Activated B cell treated with CpG ODN at 0.5 μM for 24 hours (primary cell): ENCODE results near the gene SREBF2. TPM values are rescaled to one million over a fixed set of nuclear protein-coding genes. Genes with fewer than 3 reads are reported as not detected.

Experiments
- ATAC-seq: fragments of 200-7000 bp; cut with Tn5 transposase; one replicate; pipeline ENCODE4 v1.10.0; 2021; ENCODE audit warnings: low read depth, mild to moderate bottlenecking, moderate library complexity
- CTCF ChIA-PET: fragments of 350-600 bp; sonication (Branson Sonifier 250); formaldehyde crosslinking; loops from one replicate; lab custom pipeline; 2021; ENCODE audit warnings: antibody characterized with exemption; lab: Charles Lee
- POLR2A ChIA-PET: fragments of 350-600 bp; sonication (Branson Sonifier 250); formaldehyde crosslinking; loops from one replicate; lab custom pipeline; 2021; ENCODE audit warnings: antibody characterized with exemption; lab: Charles Lee
- DNase-seq: peaks from one replicate; pipeline ENCODE4 v3.0.0; 2022
- H3K27ac Mint-ChIP-seq: one replicate; pipeline ENCODE4 v1.8.0; 2020; ENCODE audit warnings: mixed read lengths
- H3K27me3 Mint-ChIP-seq: one replicate; pipeline ENCODE4 v1.8.0; 2021; ENCODE audit warnings: mixed read lengths
- H3K36me3 Mint-ChIP-seq: one replicate; pipeline ENCODE4 v1.8.0; 2021; ENCODE audit warnings: low read depth, mixed read lengths
- H3K4me1 Mint-ChIP-seq: one replicate; pipeline ENCODE4 v1.8.0; 2021; ENCODE audit warnings: mixed read lengths
- H3K4me3 Mint-ChIP-seq: one replicate; pipeline ENCODE4 v1.8.0; 2020; ENCODE audit warnings: mild to moderate bottlenecking, mixed read lengths
- H3K9me3 Mint-ChIP-seq: one replicate; pipeline ENCODE4 v1.8.0; 2020; ENCODE audit warnings: mixed read lengths
- intact Hi-C: fragments of 100-400 bp; cut with micrococcal nuclease; formaldehyde crosslinking; loops from one replicate; pipeline ENCODE4 v1.15.1; 2024
- total RNA-seq: library from RNA; stranded (reverse); gene quantifications from 2 replicates; pipeline ENCODE4 v1.2.3, GENCODE V29; 2022
- TF ChIP-seq, protein P1 (sequence below): fragments of 200-600 bp; IDR thresholded peaks from one replicate; pipeline ENCODE4 v1.8.0; 2022; ENCODE audit warnings: antibody characterized with exemption, mild to moderate bottlenecking

Gene SREBF2
- total RNA-seq, 1 donor from 2014 or later = 307 TPM

- Mint-ChIP-seq H3K4me1 (peaks cover 56% of the 10 kb centered on the region), H3K4me3 (no peak overlapping the region), H3K27me3 (no peaks in the 10 kb centered on the region), H3K9me3 (no peaks in the 10 kb centered on the region), H3K27ac (no peak overlapping the region), H3K36me3 (no peaks in the 10 kb centered on the region)
- ChIA-PET POLR2A (interaction anchor here (0.9 to 1.5 kb wide), 8 partner anchors 9 to 255 kb away, joined by 3 to 5 read pairs (median 3); partner anchors contain the start of genes NDUFA6 and WBP2NL), CTCF (interaction anchor here (0.6 to 1.2 kb wide), 6 partner anchors 12 to 492 kb away, joined by 3 to 8 read pairs (median 3); no protein-coding TSS in a partner anchor)
- DNase-seq = no peak
- intact Hi-C loops = no loop called here
- TF ChIP-seq, protein P1, sequence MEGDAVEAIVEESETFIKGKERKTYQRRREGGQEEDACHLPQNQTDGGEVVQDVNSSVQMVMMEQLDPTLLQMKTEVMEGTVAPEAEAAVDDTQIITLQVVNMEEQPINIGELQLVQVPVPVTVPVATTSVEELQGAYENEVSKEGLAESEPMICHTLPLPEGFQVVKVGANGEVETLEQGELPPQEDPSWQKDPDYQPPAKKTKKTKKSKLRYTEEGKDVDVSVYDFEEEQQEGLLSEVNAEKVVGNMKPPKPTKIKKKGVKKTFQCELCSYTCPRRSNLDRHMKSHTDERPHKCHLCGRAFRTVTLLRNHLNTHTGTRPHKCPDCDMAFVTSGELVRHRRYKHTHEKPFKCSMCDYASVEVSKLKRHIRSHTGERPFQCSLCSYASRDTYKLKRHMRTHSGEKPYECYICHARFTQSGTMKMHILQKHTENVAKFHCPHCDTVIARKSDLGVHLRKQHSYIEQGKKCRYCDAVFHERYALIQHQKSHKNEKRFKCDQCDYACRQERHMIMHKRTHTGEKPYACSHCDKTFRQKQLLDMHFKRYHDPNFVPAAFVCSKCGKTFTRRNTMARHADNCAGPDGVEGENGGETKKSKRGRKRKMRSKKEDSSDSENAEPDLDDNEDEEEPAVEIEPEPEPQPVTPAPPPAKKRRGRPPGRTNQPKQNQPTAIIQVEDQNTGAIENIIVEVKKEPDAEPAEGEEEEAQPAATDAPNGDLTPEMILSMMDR = no peak
- no peak for ATAC-seq
These were observed 119.8 kb downstream of the SREBF2 start for GRCh38 chr22:41952713-41953112.

Other genes starting within 250 kb of the SREBF2 start
- 13.0 and 15.1 TPM in 2 replicates for gene PMM1, start 243.3 kb upstream of the SREBF2 start, total RNA-seq
- 42.5 and 49.5 TPM in 2 replicates for gene DESI1, start 212.1 kb upstream of the SREBF2 start, total RNA-seq
- gene XRCC6, start 211.8 kb upstream of the SREBF2 start, total RNA-seq = 297 and 319 TPM in 2 replicates
- 157 and 165 TPM in 2 replicates for gene SNU13, start 144.2 kb upstream of the SREBF2 start, total RNA-seq
- 28.9 and 31.3 TPM in 2 replicates for gene MEI1, start 133.6 kb upstream of the SREBF2 start, total RNA-seq
- 9.2 and 13.2 TPM in 2 replicates for gene CCDC134, start 32.4 kb upstream of the SREBF2 start, total RNA-seq
- gene SHISA8, start 82.0 kb downstream of the SREBF2 start, total RNA-seq = 10.9 and 12.6 TPM in 2 replicates
- gene TNFRSF13C, start 93.7 kb downstream of the SREBF2 start, total RNA-seq = 266 and 295 TPM in 2 replicates
- 9.6 and 13.3 TPM in 2 replicates for gene CENPM, start 114.0 kb downstream of the SREBF2 start, total RNA-seq
- 0.49 and 0.54 TPM in 2 replicates for gene SEPTIN3, start 136.3 kb downstream of the SREBF2 start, total RNA-seq
- 6.8 and 7.8 TPM in 2 replicates for gene WBP2NL, start 165.7 kb downstream of the SREBF2 start, total RNA-seq
- 24.3 and 26.8 TPM in 2 replicates for gene NAGA, start 237.7 kb downstream of the SREBF2 start, total RNA-seq
- gene PHETA2, start 241.1 kb downstream of the SREBF2 start, total RNA-seq = 2.7 and 3.1 TPM in 2 replicates
- 165 and 167 TPM in 2 replicates for gene SMDT1, start 246.6 kb downstream of the SREBF2 start, total RNA-seq